Transverse colon (tissue), 4 donors: ENCODE measurements around the gene PDGFD.

ENCODE experiments used
- EP300 ChIP-seq: sonication (generic); formaldehyde crosslinking; IDR thresholded peaks from one replicate; pipeline ENCODE4 v1.6.1; 2017; ENCODE audit warnings: antibody characterized with exemption, low read depth
- POLR2A ChIP-seq: fragments of 450-650 bp; IDR thresholded peaks from one replicate; pipeline ENCODE4 v1.6.1; 2016; ENCODE audit warnings: antibody characterized with exemption, mild to moderate bottlenecking, moderate library complexity
- POLR2AphosphoS5 ChIP-seq, 3 donors: sonication (generic); formaldehyde crosslinking; IDR thresholded peaks; one replicate each; pipeline ENCODE4 v1.6.1; 2016; ENCODE audit warnings: antibody characterized with exemption in 3 of 3
- TF ChIP-seq, protein P1 (sequence below), 5 experiments: fragments of 200-600 bp in 3 of 5; fragments of 450-650 bp in 2 of 5; sonication (generic) in 3 of 5; IDR thresholded peaks; 1 replicate in 2 of 5; 2 replicates in 3 of 5; pipeline ENCODE4 v1.5.1; 2016 to 2017; ENCODE audit warnings: antibody characterized with exemption in 5 of 5, inconsistent platforms in 3 of 5, mild to moderate bottlenecking in 2 of 5, moderate library complexity in 1 of 5

DNA sequence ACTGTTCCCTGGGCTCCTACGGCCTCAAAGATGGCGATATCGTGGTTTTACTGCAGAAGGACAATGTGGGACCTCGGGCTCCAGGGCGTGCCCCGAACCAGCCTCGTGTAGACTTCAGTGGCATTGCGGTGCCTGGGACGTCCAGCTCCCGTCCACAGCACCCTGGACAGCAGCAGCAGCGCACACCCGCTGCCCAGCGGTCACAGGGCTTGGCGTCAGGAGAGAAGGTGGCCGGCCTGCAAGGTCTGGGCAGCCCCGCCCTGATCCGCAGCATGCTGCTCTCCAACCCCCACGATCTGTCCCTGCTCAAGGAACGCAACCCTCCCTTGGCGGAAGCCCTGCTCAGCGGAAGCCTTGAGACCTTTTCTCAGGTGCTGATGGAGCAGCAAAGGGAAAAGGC lies 127.0 kb downstream of the PDGFD start:
- TF ChIP-seq POLR2A (no peak), POLR2AphosphoS5 (IDR thresholded peaks at IDR 0.05) (no peak), EP300 (no peak)
- TF ChIP-seq, protein P1, sequence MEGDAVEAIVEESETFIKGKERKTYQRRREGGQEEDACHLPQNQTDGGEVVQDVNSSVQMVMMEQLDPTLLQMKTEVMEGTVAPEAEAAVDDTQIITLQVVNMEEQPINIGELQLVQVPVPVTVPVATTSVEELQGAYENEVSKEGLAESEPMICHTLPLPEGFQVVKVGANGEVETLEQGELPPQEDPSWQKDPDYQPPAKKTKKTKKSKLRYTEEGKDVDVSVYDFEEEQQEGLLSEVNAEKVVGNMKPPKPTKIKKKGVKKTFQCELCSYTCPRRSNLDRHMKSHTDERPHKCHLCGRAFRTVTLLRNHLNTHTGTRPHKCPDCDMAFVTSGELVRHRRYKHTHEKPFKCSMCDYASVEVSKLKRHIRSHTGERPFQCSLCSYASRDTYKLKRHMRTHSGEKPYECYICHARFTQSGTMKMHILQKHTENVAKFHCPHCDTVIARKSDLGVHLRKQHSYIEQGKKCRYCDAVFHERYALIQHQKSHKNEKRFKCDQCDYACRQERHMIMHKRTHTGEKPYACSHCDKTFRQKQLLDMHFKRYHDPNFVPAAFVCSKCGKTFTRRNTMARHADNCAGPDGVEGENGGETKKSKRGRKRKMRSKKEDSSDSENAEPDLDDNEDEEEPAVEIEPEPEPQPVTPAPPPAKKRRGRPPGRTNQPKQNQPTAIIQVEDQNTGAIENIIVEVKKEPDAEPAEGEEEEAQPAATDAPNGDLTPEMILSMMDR (IDR thresholded peaks at IDR 0.05) = no peak
